HCT116 (cell line): ENCODE data around the gene FHOD3. TPM values are rescaled to one million over a fixed set of nuclear protein-coding genes. Genes with fewer than 3 reads are reported as not detected.

Experiments used
- ATAC-seq: fragments of 200-7000 bp; cut with Tn5 transposase; 2 replicates; pipeline ENCODE4 v1.9.1; 2020; ENCODE audit warnings: mild to moderate bottlenecking, moderate library complexity
- BruUV-seq: library from RNA; stranded (reverse); fragments of 400-500 nt; replicated peaks from 2 replicates; lab custom pipeline; 2021; lab: Mats Ljungman, UMichigan
- CTCF ChIA-PET: fragments of 300-600 bp; sonication (Branson Sonifier 250); formaldehyde crosslinking; loops from one replicate; lab custom pipeline; 2021; ENCODE audit warnings: antibody characterized with exemption; lab: Charles Lee
- POLR2A ChIA-PET: fragments of 300-600, 350-600 bp; sonication (Branson Sonifier 250); formaldehyde crosslinking; loops from one replicate; lab custom pipeline; 2021; ENCODE audit warnings: antibody characterized with exemption; lab: Charles Lee
- RAD21 ChIA-PET, 2 experiments: fragments of 300-600 bp; sonication (Branson Sonifier 250); formaldehyde crosslinking; loops; one replicate each; lab custom pipeline; 2023; ENCODE audit warnings: low total read pairs in 2 of 2; ENCODE audit not compliant: uncharacterized antibody in 2 of 2, unreplicated experiment in 2 of 2, low non-redundant PET in 1 of 2; lab: Charles Lee
- DNase-seq: peaks from one replicate; pipeline ENCODE4 v3.0.0-alpha.2; 2010; ENCODE audit warnings: low read depth, low spot score
- H2AFZ ChIP-seq: fragments of 200-600 bp; shearing (Covaris generic), sonication (generic); 2 replicates; pipeline ENCODE4 v1.6.1; 2017; ENCODE audit warnings: low read depth, mixed run types, mixed read lengths, antibody characterized with exemption, low read length; ENCODE audit not compliant: poor library complexity, severe bottlenecking
- H3K27ac ChIP-seq: 2 replicates; pipeline ENCODE4 v1.5.1; 2012; ENCODE audit warnings: low read depth, low read length
- H3K27me3 ChIP-seq: fragments of 200-600 bp; sonication (generic); 2 replicates; pipeline ENCODE4 v1.6.1; 2016; ENCODE audit warnings: mixed run types, low read length, mixed read lengths; ENCODE audit not compliant: insufficient read depth
- H3K36me3 ChIP-seq, 2 experiments: fragments of 200-500 bp in 1 of 2; fragments of 200-600 bp in 1 of 2; sonication (Bioruptor generic) in 1 of 2; sonication (generic) in 1 of 2; 2 replicates each; pipeline versions ENCODE4 v1.5.1 to v1.6.1; 2014 to 2016; ENCODE audit warnings: low read length in 2 of 2, inconsistent platforms in 1 of 2, mixed read lengths in 1 of 2, mixed run types in 1 of 2; ENCODE audit not compliant: insufficient read depth in 2 of 2, control insufficient read depth in 1 of 2
- H3K4me1 ChIP-seq, 2 experiments: fragments of 200-600 bp in 1 of 2; sonication (generic) in 1 of 2; 2 replicates each; pipeline versions ENCODE4 v1.5.1 to v1.6.1; 2012 to 2017; ENCODE audit warnings: low read length in 2 of 2, inconsistent platforms in 1 of 2, mild to moderate bottlenecking in 1 of 2, mixed read lengths in 1 of 2, mixed run types in 1 of 2, moderate library complexity in 1 of 2; ENCODE audit not compliant: insufficient read depth in 2 of 2, control insufficient read depth in 1 of 2
- H3K4me2 ChIP-seq: fragments of 200-600 bp; sonication (generic); 2 replicates; pipeline ENCODE4 v1.6.1; 2017; ENCODE audit warnings: mixed run types, low read length, mixed read lengths
- H3K4me3 ChIP-seq, 2 experiments: fragments of 200-600 bp in 1 of 2; sonication (generic) in 1 of 2; replicated peaks in 1 of 2; 2 replicates each; pipeline ENCODE4 v1.5.1; 2011 to 2016; ENCODE audit warnings: low read length in 2 of 2, control low read depth in 1 of 2, low read depth in 1 of 2, mild to moderate bottlenecking in 1 of 2, mixed read lengths in 1 of 2, mixed run types in 1 of 2
- H3K79me2 ChIP-seq: fragments of 200-600 bp; sonication (generic); 2 replicates; pipeline ENCODE4 v1.6.1; 2017; ENCODE audit warnings: mild to moderate bottlenecking, mixed run types, low read length, moderate library complexity, mixed read lengths; ENCODE audit not compliant: insufficient read depth
- H3K9ac ChIP-seq: fragments of 200-600 bp; sonication (generic); 2 replicates; pipeline ENCODE4 v1.6.1; 2016; ENCODE audit warnings: low read length, mixed read lengths
- H3K9me2 ChIP-seq: fragments of 200-600 bp; sonication (generic), shearing (Covaris generic); 2 replicates; pipeline ENCODE4 v1.6.1; 2017; ENCODE audit warnings: mixed run types, mild to moderate bottlenecking, moderate library complexity; ENCODE audit not compliant: insufficient read depth
- H3K9me3 ChIP-seq, 2 experiments: fragments of 200-500 bp in 1 of 2; fragments of 200-600 bp in 1 of 2; sonication (Bioruptor generic) in 1 of 2; sonication (generic) in 1 of 2; 2 replicates each; pipeline ENCODE4 v1.6.1; 2014 to 2017; ENCODE audit warnings: low read length in 2 of 2, mixed read lengths in 2 of 2, inconsistent platforms in 1 of 2, low read depth in 1 of 2, mild to moderate bottlenecking in 1 of 2, mixed run types in 1 of 2, moderate library complexity in 1 of 2; ENCODE audit not compliant: control insufficient read depth in 1 of 2, insufficient read depth in 1 of 2
- H4K20me1 ChIP-seq: fragments of 200-600 bp; sonication (generic), shearing (Covaris generic); 2 replicates; pipeline ENCODE4 v1.6.1; 2017; ENCODE audit warnings: mixed run types, mild to moderate bottlenecking, moderate library complexity; ENCODE audit not compliant: insufficient read depth
- CBX3 ChIP-seq: IDR thresholded peaks from 2 replicates; pipeline ENCODE4 v1.6.1; 2012; ENCODE audit warnings: low read depth
- CEBPB ChIP-seq: IDR thresholded peaks from 2 replicates; pipeline ENCODE4 v1.6.1; 2012; ENCODE audit warnings: low read depth
- EGR1 ChIP-seq: IDR thresholded peaks from 2 replicates; pipeline ENCODE4 v1.6.1; 2012; ENCODE audit warnings: low read depth
- ELF1 ChIP-seq: IDR thresholded peaks from 2 replicates; pipeline ENCODE4 v1.6.1; 2012; ENCODE audit warnings: low read depth, borderline replicate concordance
- POLR2A ChIP-seq: IDR thresholded peaks from 2 replicates; pipeline ENCODE4 v1.7.0; 2011; ENCODE audit warnings: borderline replicate concordance; ENCODE audit not compliant: insufficient read depth, insufficient read length; ENCODE audit errors: extremely low read depth
- RAD21 ChIP-seq: IDR thresholded peaks from 2 replicates; pipeline ENCODE4 v1.6.1; 2012; ENCODE audit warnings: low read depth, mild to moderate bottlenecking
- REST ChIP-seq: IDR thresholded peaks from 2 replicates; pipeline ENCODE4 v1.6.1; 2012; ENCODE audit warnings: low read depth
- SP1 ChIP-seq: IDR thresholded peaks from 2 replicates; pipeline ENCODE4 v1.6.1; 2012; ENCODE audit warnings: low read depth
- TCF7L2 ChIP-seq: IDR thresholded peaks from 2 replicates; pipeline ENCODE4 v1.7.0; 2011; ENCODE audit warnings: borderline replicate concordance, inconsistent platforms; ENCODE audit not compliant: insufficient read depth, insufficient read length; ENCODE audit errors: extremely low read depth
- YY1 ChIP-seq: IDR thresholded peaks from 2 replicates; pipeline ENCODE4 v1.6.1; 2011; ENCODE audit warnings: low read length, low read depth, moderate library complexity, mild to moderate bottlenecking; ENCODE audit not compliant: insufficient replicate concordance; ENCODE audit errors: extremely low read depth
- ZBTB33 ChIP-seq: IDR thresholded peaks from 2 replicates; pipeline ENCODE4 v1.6.1; 2011; ENCODE audit warnings: mild to moderate bottlenecking, low read length, moderate library complexity; ENCODE audit not compliant: insufficient replicate concordance; ENCODE audit errors: extremely low read depth
- ZNF274 ChIP-seq: fragments of 200-500 bp; sonication (Bioruptor generic); IDR thresholded peaks from 2 replicates; pipeline ENCODE4 v1.6.1; 2014; ENCODE audit warnings: mild to moderate bottlenecking, low read depth, low read length, inconsistent platforms
- intact Hi-C: fragments of 100-400 bp; cut with micrococcal nuclease; formaldehyde crosslinking; loops from 2 replicates; pipeline ENCODE4 v1.10.0; 2022
- total RNA-seq: library from RNA; stranded (reverse); gene quantifications from one replicate; pipeline ENCODE4 v1.2.1, GENCODE V29; 2021; ENCODE audit not compliant: unreplicated experiment
- TF ChIP-seq, protein P1 (sequence below): IDR thresholded peaks from 2 replicates; pipeline ENCODE4 v1.6.1; 2012

Gene FHOD3
- total RNA-seq, 1 experiment from 2014 or later: 4.0 TPM

GRCh38 chr18:36590621-36591580, 293.4 kb downstream of the FHOD3 start (continued):
- TF ChIP-seq TCF7L2: no peak

- intact Hi-C loops: no loop called here
- Histone ChIP-seq H3K4me3 (no peak overlapping the region), H3K79me2 (no peaks in the 10 kb centered on the region), H3K27ac (no peak overlapping the region), H4K20me1 (no peaks in the 10 kb centered on the region), H3K36me3 (no peaks in the 10 kb centered on the region), H2AFZ (no peak overlapping the region), H3K9me3 (no peaks in the 10 kb centered on the region), H3K9ac (no peak overlapping the region), H3K4me1 (no peaks in the 10 kb centered on the region), H3K27me3 (no peaks in the 10 kb centered on the region), H3K9me2 (no peaks in the 10 kb centered on the region), H3K4me2 (no peak overlapping the region)
- POLR2A ChIA-PET: no interaction called here
- no peak for DNase-seq
- RAD21 ChIA-PET: no interaction called here
- TF ChIP-seq CEBPB (no peak), SP1 (no peak), ZNF274 (no peak), POLR2A (no peak), CBX3 (no peak), ELF1 (no peak), TCF7L2 (no peak), YY1 (no peak), EGR1 (no peak), REST (no peak), ZBTB33 (no peak), RAD21 (no peak)
- TF ChIP-seq, protein P1, sequence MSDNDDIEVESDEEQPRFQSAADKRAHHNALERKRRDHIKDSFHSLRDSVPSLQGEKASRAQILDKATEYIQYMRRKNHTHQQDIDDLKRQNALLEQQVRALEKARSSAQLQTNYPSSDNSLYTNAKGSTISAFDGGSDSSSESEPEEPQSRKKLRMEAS: no peak
- no peak for ATAC-seq
- CTCF ChIA-PET: no interaction called here
- no TSS peak for BruUV-seq
Observed at GRCh38 chr18:36592282-36592681, 294.8 kb downstream of the FHOD3 start.
